ENCODE results near the gene CD4. TPM values are rescaled to one million over a fixed set of nuclear protein-coding genes. Genes with fewer than 3 reads are reported as not detected.

Gene CD4
- total RNA-seq, 1 donor from 2014 or later: 3.7 TPM

GRCh38 chr12:6765634-6766581, 23.4 kb upstream of the CD4 start, which contains the start of gene PTMS:
PTMS (plus strand) TSS chr12:6766363; CDS start chr12:6766706, 343 bp downstream.
- DNase-seq: peak; percentile 96

- DNase-seq: peak; percentile 87
These were observed 22.5 kb upstream of the CD4 start for GRCh38 chr12:6766651-6767349.

GRCh38 chr12:6767353-6768319, 21.7 kb upstream of the CD4 start:
- DNase-seq: no peak

GRCh38 chr12:6768437-6768914, 20.9 kb upstream of the CD4 start:
- peak; percentile 52 for DNase-seq

- DNase-seq: peak; percentile 86
These were observed 20.3 kb upstream of the CD4 start for GRCh38 chr12:6768990-6769389.

GRCh38 chr12:6769666-6770065, 19.7 kb upstream of the CD4 start:
- no peak for DNase-seq

- no peak for DNase-seq
These were observed 19.2 kb upstream of the CD4 start for GRCh38 chr12:6770094-6770493.

GRCh38 chr12:6770600-6770999, 18.7 kb upstream of the CD4 start:
- no peak for DNase-seq

GRCh38 chr12:6771091-6771495, 18.2 kb upstream of the CD4 start:
- no peak for DNase-seq

GRCh38 chr12:6771509-6772330, 17.6 kb upstream of the CD4 start:
- DNase-seq: no peak

GRCh38 chr12:6772331-6772695, 17.0 kb upstream of the CD4 start, which contains the start of gene LAG3:
LAG3 (plus strand) TSS chr12:6772520; CDS start chr12:6772853, 333 bp downstream.
- DNase-seq: no peak

GRCh38 chr12:6772726-6773589, 16.4 kb upstream of the CD4 start:
- no peak for DNase-seq

- no peak for DNase-seq
These were observed 15.6 kb upstream of the CD4 start for GRCh38 chr12:6773590-6774351.

GRCh38 chr12:6774499-6775062, 14.7 kb upstream of the CD4 start:
- DNase-seq: no peak

GRCh38 chr12:6775185-6776174, 13.8 kb upstream of the CD4 start:
- DNase-seq: no peak

GRCh38 chr12:6777386-6777785, 11.9 kb upstream of the CD4 start:
- DNase-seq: no peak

GRCh38 chr12:6778217-6778573, 11.1 kb upstream of the CD4 start:
- DNase-seq: no peak
